Natural killer cell (primary cell): ENCODE data around the gene DAB2IP. TPM values are rescaled to one million over a fixed set of nuclear protein-coding genes. Genes with fewer than 3 reads are reported as not detected.

Experiments used
- ATAC-seq, 3 donors: fragments of 150-1000 bp in 2 of 3; fragments of 200-7000 bp in 1 of 3; cut with Tn5 transposase; 1 replicate in 1 of 3; 2 replicates in 2 of 3; pipeline ENCODE4 v1.10.0; 2021; ENCODE audit warnings: mild to moderate bottlenecking in 2 of 3, moderate library complexity in 2 of 3
- DNase-seq, 2 donors: peaks; one replicate each; pipeline versions ENCODE4 v3.0.0 to v3.0.0-alpha.2; 2013 to 2021; ENCODE audit warnings: mixed read lengths in 1 of 2
- H3K27ac ChIP-seq: one replicate; pipeline ENCODE4 v1.5.1; 2013; ENCODE audit warnings: mild to moderate bottlenecking, low read length
- H3K27me3 ChIP-seq: one replicate; pipeline ENCODE4 v1.6.1; 2013; ENCODE audit warnings: low read length; ENCODE audit not compliant: control insufficient read depth, insufficient read depth
- H3K36me3 ChIP-seq: one replicate; pipeline ENCODE4 v1.6.1; 2013; ENCODE audit warnings: low read length; ENCODE audit not compliant: control insufficient read depth, insufficient read depth
- H3K4me1 ChIP-seq: one replicate; pipeline ENCODE4 v1.6.1; 2013; ENCODE audit warnings: low read length; ENCODE audit not compliant: control insufficient read depth, insufficient read depth
- H3K4me3 ChIP-seq: one replicate; pipeline ENCODE4 v1.5.1; 2013; ENCODE audit warnings: low read length
- H3K9me3 ChIP-seq: one replicate; pipeline ENCODE4 v1.6.1; 2013; ENCODE audit warnings: low read length; ENCODE audit not compliant: control insufficient read depth, insufficient read depth
- H3K27ac Mint-ChIP-seq, 2 donors: one replicate each; pipeline ENCODE4 v1.8.0; 2022; ENCODE audit warnings: mild to moderate bottlenecking in 2 of 2, mixed read lengths in 2 of 2, moderate library complexity in 1 of 2
- H3K27me3 Mint-ChIP-seq, 2 donors: one replicate each; pipeline ENCODE4 v1.8.0; 2022; ENCODE audit warnings: low read depth in 2 of 2, mixed read lengths in 2 of 2
- H3K36me3 Mint-ChIP-seq: one replicate; pipeline ENCODE4 v1.8.0; 2022; ENCODE audit warnings: mixed read lengths
- H3K4me1 Mint-ChIP-seq, 2 donors: one replicate each; pipeline ENCODE4 v1.8.0; 2022; ENCODE audit warnings: mixed read lengths in 2 of 2
- H3K4me3 Mint-ChIP-seq: one replicate; pipeline ENCODE4 v1.8.0; 2022; ENCODE audit warnings: mild to moderate bottlenecking, moderate library complexity, mixed read lengths
- H3K9me3 Mint-ChIP-seq, 2 donors: one replicate each; pipeline ENCODE4 v1.8.0; 2022; ENCODE audit warnings: mixed read lengths in 2 of 2
- WGBS: methylation state at CpG from one replicate; pipeline ENCODE4 v1.1.7; 2013; ENCODE audit warnings: missing lambda C conversion rate; ENCODE audit not compliant: insufficient coverage; 5-methylcytosine and 5-hydroxymethylcytosine counted together
- intact Hi-C: fragments of 100-400 bp; cut with micrococcal nuclease; formaldehyde crosslinking; loops from one replicate; pipeline ENCODE4 v1.14.2; 2022
- total RNA-seq, 4 donors: library from RNA; stranded (reverse); fragments of 120-200 nt in 1 of 4; gene quantifications; one replicate each; pipeline versions ENCODE4 v1.2.3 to v1.2.4, GENCODE V29; 2013 to 2022
- TF ChIP-seq, protein P1 (sequence below): fragments of 200-600 bp; IDR thresholded peaks from one replicate; pipeline ENCODE4 v1.8.0; 2022; ENCODE audit warnings: antibody characterized with exemption

DAB2IP gene
- total RNA-seq, 3 donors from 2014 or later (not counting 1 experiment from before 2014, with no cell fraction given) = 0.19 to 2.5 TPM; not detected in 1

DNA sequence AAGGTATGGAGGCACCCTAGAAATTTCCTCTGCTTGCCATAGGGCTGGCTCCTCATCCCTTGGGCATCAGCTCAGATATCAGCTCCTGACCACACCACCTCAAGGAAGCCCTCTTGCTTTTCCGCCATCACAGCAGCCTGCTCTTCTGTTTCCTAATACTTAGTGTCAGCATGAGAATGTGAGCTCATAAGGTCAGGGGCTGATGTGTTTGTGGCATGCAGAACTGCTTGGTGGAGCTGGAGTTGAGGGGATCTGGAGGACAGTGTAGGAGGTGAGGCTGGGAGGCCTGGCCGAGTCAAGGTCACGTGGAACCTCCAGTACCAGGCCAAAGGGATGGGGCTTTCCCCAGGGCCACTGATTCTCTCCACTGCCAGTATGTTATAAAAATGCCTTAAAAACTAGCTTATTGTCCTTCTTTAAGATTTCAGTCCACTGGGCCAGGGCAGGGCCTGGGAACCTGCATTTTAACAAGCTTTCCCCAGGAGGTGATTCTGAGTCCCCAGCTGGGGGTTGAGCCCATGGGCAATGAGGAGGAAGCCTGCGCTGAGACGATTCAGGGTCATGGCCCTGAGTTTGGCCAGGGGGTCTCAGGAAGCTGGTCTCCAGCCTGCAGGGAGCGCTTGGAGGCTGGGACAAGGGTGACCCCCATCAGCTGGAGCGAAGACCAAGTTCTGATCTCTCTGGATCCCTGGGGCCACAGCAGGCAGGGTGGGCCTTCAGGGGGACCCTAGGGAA, 28.6 kb downstream of the DAB2IP start:
- Histone ChIP-seq H3K4me3 (no peak overlapping the region), H3K27ac (no peak overlapping the region), H3K27me3 (no peaks in the 10 kb centered on the region), H3K4me1 (no peaks in the 10 kb centered on the region), H3K9me3 (no peaks in the 10 kb centered on the region), H3K36me3 (no peaks in the 10 kb centered on the region)
- H3K27me3 Mint-ChIP-seq = peaks cover 0 to 9% of the 10 kb centered on the region in 2 donors
- DNase-seq = no peak
- H3K27ac Mint-ChIP-seq = no peak overlapping the region
- no peak for ATAC-seq
- WGBS = 87% methylated on average over 7 of the region's 7 CpGs
- H3K36me3 Mint-ChIP-seq = no peaks in the 10 kb centered on the region
- H3K9me3 Mint-ChIP-seq = no peaks in the 10 kb centered on the region
- no peak overlapping the region for H3K4me3 Mint-ChIP-seq
- TF ChIP-seq, protein P1, sequence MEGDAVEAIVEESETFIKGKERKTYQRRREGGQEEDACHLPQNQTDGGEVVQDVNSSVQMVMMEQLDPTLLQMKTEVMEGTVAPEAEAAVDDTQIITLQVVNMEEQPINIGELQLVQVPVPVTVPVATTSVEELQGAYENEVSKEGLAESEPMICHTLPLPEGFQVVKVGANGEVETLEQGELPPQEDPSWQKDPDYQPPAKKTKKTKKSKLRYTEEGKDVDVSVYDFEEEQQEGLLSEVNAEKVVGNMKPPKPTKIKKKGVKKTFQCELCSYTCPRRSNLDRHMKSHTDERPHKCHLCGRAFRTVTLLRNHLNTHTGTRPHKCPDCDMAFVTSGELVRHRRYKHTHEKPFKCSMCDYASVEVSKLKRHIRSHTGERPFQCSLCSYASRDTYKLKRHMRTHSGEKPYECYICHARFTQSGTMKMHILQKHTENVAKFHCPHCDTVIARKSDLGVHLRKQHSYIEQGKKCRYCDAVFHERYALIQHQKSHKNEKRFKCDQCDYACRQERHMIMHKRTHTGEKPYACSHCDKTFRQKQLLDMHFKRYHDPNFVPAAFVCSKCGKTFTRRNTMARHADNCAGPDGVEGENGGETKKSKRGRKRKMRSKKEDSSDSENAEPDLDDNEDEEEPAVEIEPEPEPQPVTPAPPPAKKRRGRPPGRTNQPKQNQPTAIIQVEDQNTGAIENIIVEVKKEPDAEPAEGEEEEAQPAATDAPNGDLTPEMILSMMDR = no peak
- intact Hi-C loops = no loop called here
- H3K4me1 Mint-ChIP-seq = no peaks in the 10 kb centered on the region

DNA sequence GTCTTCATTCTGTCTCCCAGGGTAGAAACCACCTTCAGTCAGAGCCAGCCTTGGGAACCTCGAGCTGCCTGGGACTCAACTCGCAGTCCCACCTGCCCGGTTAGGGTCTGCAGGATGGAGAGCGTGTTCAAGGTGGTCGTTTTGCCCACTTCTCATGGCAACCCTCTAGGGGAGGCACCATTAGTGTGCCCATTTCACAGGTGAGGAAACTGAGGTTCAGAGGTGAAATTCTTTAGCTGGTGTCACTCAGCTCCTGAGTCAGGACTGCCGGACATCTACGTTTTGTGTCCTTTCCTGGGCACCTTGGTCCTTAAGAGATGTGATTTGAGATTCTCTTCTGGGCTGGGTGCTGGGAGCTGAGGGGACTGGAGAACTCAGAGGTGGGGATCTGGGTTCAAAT, 30.0 kb downstream of the DAB2IP start:
- TF ChIP-seq, protein P1 = no peak
- Histone ChIP-seq H3K27me3 (no peaks in the 10 kb centered on the region), H3K9me3 (no peaks in the 10 kb centered on the region), H3K27ac (no peak overlapping the region), H3K4me3 (no peak overlapping the region), H3K36me3 (no peaks in the 10 kb centered on the region), H3K4me1 (no peaks in the 10 kb centered on the region)
- Mint-ChIP-seq H3K4me1 (no peaks in the 10 kb centered on the region), H3K36me3 (no peaks in the 10 kb centered on the region), H3K4me3 (no peak overlapping the region), H3K9me3 (no peaks in the 10 kb centered on the region), H3K27me3 (peaks cover 7 to 11% of the 10 kb centered on the region in 2 donors), H3K27ac (no peak overlapping the region)
- intact Hi-C loops = no loop called here
- 87% methylated on average over 7 of the region's 7 CpGs for WGBS
- DNase-seq = no peak
- ATAC-seq = no peak

DNA sequence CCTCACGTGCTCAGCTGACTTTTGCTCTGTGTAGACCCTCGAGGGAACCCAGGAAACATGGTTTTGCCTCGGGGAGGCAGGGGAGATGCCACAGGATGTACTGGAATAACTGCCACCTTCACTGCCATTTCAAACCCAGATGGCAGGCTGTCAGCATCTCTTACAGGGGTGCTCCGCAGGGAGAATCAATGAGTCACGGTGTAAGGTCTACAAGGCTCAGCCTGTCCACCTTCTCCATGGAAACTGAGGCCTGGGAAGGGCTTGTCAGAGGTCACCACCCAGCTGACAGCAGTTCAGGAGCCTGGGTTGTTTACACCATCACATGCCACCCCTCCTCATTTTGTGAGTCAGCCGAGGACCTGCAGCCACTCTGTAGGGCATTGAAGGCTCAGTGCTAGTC, 30.8 kb downstream of the DAB2IP start:
- no peaks in the 10 kb centered on the region for H3K36me3 Mint-ChIP-seq
- DNase-seq (no peak), ATAC-seq (no peak)
- no peak overlapping the region for H3K27ac ChIP-seq
- H3K4me3 Mint-ChIP-seq = no peak overlapping the region
- H3K9me3 Mint-ChIP-seq = no peaks in the 10 kb centered on the region
- TF ChIP-seq, protein P1 = no peak
- no peak overlapping the region for H3K27ac Mint-ChIP-seq
- H3K4me3 ChIP-seq = no peak overlapping the region
- intact Hi-C loops = no loop called here
- no peaks in the 10 kb centered on the region for H3K9me3 ChIP-seq
- no peaks in the 10 kb centered on the region for H3K36me3 ChIP-seq
- no peaks in the 10 kb centered on the region for H3K4me1 ChIP-seq
- H3K27me3 ChIP-seq = no peaks in the 10 kb centered on the region
- H3K4me1 Mint-ChIP-seq = peaks cover 0 to 6% of the 10 kb centered on the region in 2 donors
- 45% methylated on average over 6 of the region's 6 CpGs for WGBS
- H3K27me3 Mint-ChIP-seq = peaks cover 7 to 14% of the 10 kb centered on the region in 2 donors
